Lung (tissue), 12 donors: ENCODE data around the gene PACRG. TPM values are rescaled to one million over a fixed set of nuclear protein-coding genes. Genes with fewer than 3 reads are reported as not detected.
A peak's percentile ranks its signal among the peaks of the same experiment; 100 is the strongest.

Source experiments
- ATAC-seq: fragments of 200-7000 bp; cut with Tn5 transposase; one replicate; pipeline ENCODE4 v1.9.1; 2020; ENCODE audit warnings: moderate number of reproducible peaks; ENCODE audit not compliant: insufficient read depth, low FRiP score
- DNase-seq, 3 donors: peaks; one replicate each; pipeline ENCODE4 v3.0.0-alpha.2; 2013 to 2017
- H3K27ac ChIP-seq, 2 donors: one replicate each; pipeline ENCODE4 v1.5.1; 2013; ENCODE audit warnings: mild to moderate bottlenecking in 2 of 2, moderate library complexity in 2 of 2, control low read depth in 1 of 2, inconsistent platforms in 1 of 2, low read depth in 1 of 2, low read length in 1 of 2
- H3K27me3 ChIP-seq, 3 donors: one replicate each; pipeline ENCODE4 v1.5.1; 2013; ENCODE audit warnings: low read length in 2 of 3; ENCODE audit not compliant: control insufficient read depth in 3 of 3, insufficient read depth in 3 of 3
- H3K36me3 ChIP-seq, 4 donors: one replicate each; pipeline ENCODE4 v1.5.1; 2013; ENCODE audit warnings: low read length in 4 of 4, mild to moderate bottlenecking in 1 of 4, moderate library complexity in 1 of 4; ENCODE audit not compliant: control insufficient read depth in 4 of 4, insufficient read depth in 4 of 4
- H3K4me1 ChIP-seq, 5 donors: one replicate each; pipeline ENCODE4 v1.5.1; 2013; ENCODE audit warnings: low read length in 5 of 5, mild to moderate bottlenecking in 2 of 5, moderate library complexity in 1 of 5; ENCODE audit not compliant: control insufficient read depth in 5 of 5, insufficient read depth in 5 of 5
- H3K4me3 ChIP-seq: one replicate; pipeline ENCODE4 v1.5.1; 2013; ENCODE audit warnings: mild to moderate bottlenecking, control low read depth, moderate library complexity
- H3K9ac ChIP-seq, 2 donors: one replicate each; pipeline ENCODE4 v1.5.1; 2013; ENCODE audit warnings: low read length in 2 of 2, control low read depth in 1 of 2; ENCODE audit not compliant: insufficient read depth in 1 of 2
- H3K9me3 ChIP-seq, 4 donors: one replicate each; pipeline ENCODE4 v1.5.1; 2013; ENCODE audit warnings: low read length in 3 of 4, mild to moderate bottlenecking in 1 of 4, moderate library complexity in 1 of 4; ENCODE audit not compliant: control insufficient read depth in 4 of 4, insufficient read depth in 3 of 4
- WGBS, 2 donors: extraction: QIAGEN DNeasy Blood & Tissue Kit; methylation state at CpG; one replicate each; pipeline ENCODE4 v1.1.7; 2013; 5-methylcytosine and 5-hydroxymethylcytosine counted together
- polyA plus RNA-seq, 2 donors: library from polyadenylated mRNA; stranded (reverse); fragments of 200-250 nt; gene quantifications; one replicate each; pipeline ENCODE4 v1.2.1, GENCODE V29; 2013
- total RNA-seq, 2 donors: library from RNA; depleted of rRNA in 1 of 2; stranded (reverse); fragments of >200 nt in 1 of 2; gene quantifications; one replicate each; pipeline ENCODE4 v1.2.1, GENCODE V29; 2014 to 2021
- TF ChIP-seq, protein P1 (sequence below): IDR thresholded peaks from 2 replicates; pipeline ENCODE4 v1.5.1; 2012; ENCODE audit warnings: mild to moderate bottlenecking; ENCODE audit errors: control extremely low read depth, extremely low read depth
- donor health status: control.
- donor health status: control.
- donor health status: Bipolar disorder and iron deficiency.
- donor health status: healthy.
- donor health status: DM: yes; HTN: yes; CAD: no.

PACRG gene
- total and polyA plus RNA-seq, 4 donors: 3.8 to 26.6 (median 7.4) TPM

DNA sequence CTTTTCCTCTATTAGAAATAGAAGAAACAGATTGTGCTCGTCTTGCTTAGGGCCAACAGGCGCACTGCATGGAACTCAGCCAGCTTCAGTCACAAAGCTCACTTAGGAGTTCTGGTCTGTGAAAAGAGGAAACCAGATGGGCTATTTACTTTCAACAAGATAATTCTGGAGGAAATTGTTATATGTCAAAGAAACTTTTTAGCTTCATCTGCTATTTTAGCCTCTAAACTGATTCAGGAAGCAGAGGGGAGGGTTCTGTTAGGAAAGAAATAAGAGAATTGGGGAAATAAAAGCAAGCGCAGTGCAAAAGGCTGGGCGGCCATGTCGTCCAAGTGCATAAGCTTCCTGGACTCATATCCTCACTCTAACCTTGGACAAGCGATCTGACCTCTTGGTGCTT, 21.5 kb upstream of the PACRG start:
- H3K27ac ChIP-seq: peak overlapping the region; percentile 11 to 66
- 13 to 18% methylated on average over 6 of the region's 6 CpGs for WGBS, 2 donors
- H3K4me1 ChIP-seq: peaks cover 1 to 24% (median 9%) of the 10 kb centered on the region in 5 donors
- H3K9me3 ChIP-seq: no peaks in the 10 kb centered on the region
- TF ChIP-seq, protein P1, sequence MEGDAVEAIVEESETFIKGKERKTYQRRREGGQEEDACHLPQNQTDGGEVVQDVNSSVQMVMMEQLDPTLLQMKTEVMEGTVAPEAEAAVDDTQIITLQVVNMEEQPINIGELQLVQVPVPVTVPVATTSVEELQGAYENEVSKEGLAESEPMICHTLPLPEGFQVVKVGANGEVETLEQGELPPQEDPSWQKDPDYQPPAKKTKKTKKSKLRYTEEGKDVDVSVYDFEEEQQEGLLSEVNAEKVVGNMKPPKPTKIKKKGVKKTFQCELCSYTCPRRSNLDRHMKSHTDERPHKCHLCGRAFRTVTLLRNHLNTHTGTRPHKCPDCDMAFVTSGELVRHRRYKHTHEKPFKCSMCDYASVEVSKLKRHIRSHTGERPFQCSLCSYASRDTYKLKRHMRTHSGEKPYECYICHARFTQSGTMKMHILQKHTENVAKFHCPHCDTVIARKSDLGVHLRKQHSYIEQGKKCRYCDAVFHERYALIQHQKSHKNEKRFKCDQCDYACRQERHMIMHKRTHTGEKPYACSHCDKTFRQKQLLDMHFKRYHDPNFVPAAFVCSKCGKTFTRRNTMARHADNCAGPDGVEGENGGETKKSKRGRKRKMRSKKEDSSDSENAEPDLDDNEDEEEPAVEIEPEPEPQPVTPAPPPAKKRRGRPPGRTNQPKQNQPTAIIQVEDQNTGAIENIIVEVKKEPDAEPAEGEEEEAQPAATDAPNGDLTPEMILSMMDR: no peak
- ATAC-seq (no peak), DNase-seq (peak; percentile 86 to 97 (median 93))
- no peaks in the 10 kb centered on the region for H3K36me3 ChIP-seq
- H3K4me3 ChIP-seq: no peak overlapping the region
- H3K9ac ChIP-seq: peak overlapping the region in 1 of 2 donors; percentile 34
- no peaks in the 10 kb centered on the region for H3K27me3 ChIP-seq

DNA sequence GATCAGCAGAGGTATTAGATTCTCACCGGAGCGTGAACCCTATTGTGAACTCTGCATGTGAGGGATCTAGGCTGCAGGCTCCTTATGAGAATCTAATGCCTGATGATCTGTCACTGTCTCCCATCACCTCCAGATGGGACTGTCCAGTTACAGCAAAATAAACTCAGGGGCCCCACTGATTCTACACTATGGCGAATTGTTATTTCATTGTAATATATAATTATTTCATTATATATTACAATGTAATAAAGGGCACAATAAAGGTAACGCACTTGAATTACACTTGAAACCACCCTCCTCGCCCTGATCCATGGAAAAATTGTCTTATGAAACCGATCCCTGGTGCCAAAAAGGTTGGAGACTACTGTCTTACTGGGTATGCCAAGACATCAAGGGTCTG, 18.8 kb upstream of the PACRG start:
- H3K27ac ChIP-seq: no peak overlapping the region
- no peak overlapping the region for H3K9ac ChIP-seq
- 97 to 98% methylated on average over 6 of the region's 6 CpGs for WGBS, 2 donors
- H3K4me1 ChIP-seq: peaks cover 1 to 16% (median 5%) of the 10 kb centered on the region in 5 donors
- H3K36me3 ChIP-seq: no peaks in the 10 kb centered on the region
- H3K4me3 ChIP-seq: no peak overlapping the region
- no peaks in the 10 kb centered on the region for H3K27me3 ChIP-seq
- no peaks in the 10 kb centered on the region for H3K9me3 ChIP-seq
- TF ChIP-seq, protein P1: no peak
- ATAC-seq (no peak), DNase-seq (no peak)

DNA sequence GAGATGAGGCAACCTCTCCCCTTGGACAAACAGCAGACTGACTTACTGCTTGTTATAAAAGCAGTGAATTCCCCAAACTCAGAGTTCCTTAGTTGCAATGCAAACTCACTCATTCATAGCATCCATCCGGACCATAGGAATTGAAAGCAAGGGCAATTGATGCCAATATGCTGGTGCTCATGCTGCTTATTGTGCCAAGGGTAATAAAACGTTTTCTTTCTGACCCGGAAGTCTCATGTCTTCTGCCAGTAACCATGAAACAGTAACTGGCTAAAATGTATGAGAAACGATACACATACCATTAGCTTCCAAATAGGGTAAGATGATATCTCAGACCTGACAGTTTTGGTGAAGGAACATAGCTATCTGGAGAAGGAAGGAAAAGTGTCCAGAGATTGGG, 18.3 kb upstream of the PACRG start:
- no peak overlapping the region for H3K4me3 ChIP-seq
- no peaks in the 10 kb centered on the region for H3K27me3 ChIP-seq
- no peak overlapping the region for H3K27ac ChIP-seq
- H3K9me3 ChIP-seq: no peaks in the 10 kb centered on the region
- peaks cover 1 to 16% (median 5%) of the 10 kb centered on the region in 5 donors for H3K4me1 ChIP-seq
- H3K36me3 ChIP-seq: no peaks in the 10 kb centered on the region
- WGBS, 2 donors: 90 to 91% methylated on average over 4 of the region's 4 CpGs
- no peak overlapping the region for H3K9ac ChIP-seq
- no peak for DNase-seq
- no peak for ATAC-seq
- TF ChIP-seq, protein P1: no peak

DNA sequence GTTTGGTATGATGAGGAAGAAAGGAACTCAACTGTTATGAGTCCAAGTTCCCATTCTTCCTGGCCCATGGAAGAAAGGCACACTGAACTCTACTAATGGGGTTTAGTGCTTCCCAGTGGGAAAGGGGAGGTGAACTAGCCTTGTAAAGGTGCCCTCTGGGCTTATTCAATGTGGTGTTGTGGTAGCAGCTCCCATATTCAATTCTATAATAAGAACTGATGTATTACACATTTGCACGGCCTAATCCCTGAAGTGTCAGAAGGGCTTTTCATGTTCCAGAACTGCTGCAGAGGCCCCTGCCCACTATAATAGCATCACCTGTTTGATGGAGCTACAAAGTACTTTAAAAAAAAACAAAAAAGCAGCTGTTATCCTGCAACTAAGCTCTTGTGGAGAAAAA, 17.4 kb upstream of the PACRG start:
- no peaks in the 10 kb centered on the region for H3K36me3 ChIP-seq
- ATAC-seq: no peak
- no peak for DNase-seq
- H3K4me3 ChIP-seq: no peak overlapping the region
- no peak overlapping the region for H3K9ac ChIP-seq
- no peaks in the 10 kb centered on the region for H3K27me3 ChIP-seq
- no peak overlapping the region for H3K27ac ChIP-seq
- TF ChIP-seq, protein P1: no peak
- peaks cover 1 to 14% (median 4%) of the 10 kb centered on the region in 5 donors for H3K4me1 ChIP-seq
- 98 to 100% methylated on average over 1 of the region's 1 CpG for WGBS, 2 donors
- no peaks in the 10 kb centered on the region for H3K9me3 ChIP-seq
